HG03378 (cell line): ENCODE data around the gene BTBD16.

ENCODE experiments used
- ATAC-seq: cut with Tn5 transposase; IDR thresholded peaks from one replicate; pipeline ENCODE4 v1.9.1; 2021; ENCODE audit warnings: mild to moderate bottlenecking, moderate library complexity; ENCODE audit not compliant: unreplicated experiment

BTBD16 gene

DNA sequence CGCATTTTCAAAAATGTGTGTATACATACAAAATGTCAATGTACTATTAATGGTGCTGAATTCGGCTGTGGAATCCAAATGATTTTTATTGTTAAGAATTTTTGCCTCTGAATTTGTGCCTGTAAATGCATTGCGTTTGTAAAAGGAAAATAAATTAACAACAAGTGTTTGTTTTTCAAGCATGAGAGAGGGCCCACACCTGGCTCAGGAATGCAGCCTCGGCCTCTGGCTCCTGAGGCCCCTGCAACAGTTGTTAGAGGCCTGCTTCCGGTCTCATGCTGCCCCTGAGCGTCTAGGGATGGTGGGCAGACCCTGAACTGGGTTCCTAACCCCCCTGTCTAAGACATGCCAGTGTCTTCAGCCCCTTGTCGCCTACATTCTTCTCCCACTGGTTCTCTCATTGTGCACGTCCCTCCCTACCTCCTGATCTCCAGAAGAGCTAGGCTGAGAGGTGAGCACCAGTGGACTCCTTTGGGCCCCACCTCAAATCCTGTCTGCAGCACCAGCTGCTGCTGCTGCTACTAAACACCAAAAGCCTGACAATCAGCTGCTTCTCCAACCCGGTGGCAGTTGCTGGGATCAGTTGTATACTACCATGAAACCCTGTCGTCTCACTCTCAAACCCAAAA is 1.9 kb upstream of the BTBD16 start:
- no peak for ATAC-seq

- ATAC-seq, result no peak
These were observed 3.0 kb downstream of the BTBD16 start for GRCh38 chr10:122273966-122274545.

GRCh38 chr10:122276611-122277208 is 5.6 kb downstream of the BTBD16 start:
- ATAC-seq, result no peak

GRCh38 chr10:122277526-122278136 is 6.5 kb downstream of the BTBD16 start:
- no peak for ATAC-seq

GRCh38 chr10:122279725-122280141 is 8.6 kb downstream of the BTBD16 start:
- no peak for ATAC-seq

DNA sequence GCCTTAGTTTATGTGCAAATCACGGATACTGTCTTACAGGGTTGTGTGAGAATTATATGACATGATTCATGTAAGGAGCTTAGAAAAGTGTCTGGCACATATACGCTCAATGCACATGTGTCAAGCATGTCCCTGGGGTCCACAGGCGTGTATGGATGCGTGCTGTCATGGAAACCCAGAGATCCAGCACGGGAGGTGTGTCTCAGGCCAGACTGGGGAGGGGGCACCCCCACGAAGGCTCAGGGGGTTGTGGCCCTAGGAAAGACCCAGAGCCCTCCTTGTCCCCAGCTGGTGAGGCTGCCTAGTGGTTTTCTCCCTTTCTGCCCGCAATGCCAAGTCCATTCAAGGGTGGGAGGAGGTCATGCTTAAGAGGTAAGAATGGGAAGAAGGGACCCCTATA is 9.1 kb downstream of the BTBD16 start:
- ATAC-seq, result no peak

- ATAC-seq, result no peak
These were observed 10.0 kb downstream of the BTBD16 start for GRCh38 chr10:122281018-122281626.

GRCh38 chr10:122281751-122282150 is 10.7 kb downstream of the BTBD16 start:
- ATAC-seq, result no peak

DNA sequence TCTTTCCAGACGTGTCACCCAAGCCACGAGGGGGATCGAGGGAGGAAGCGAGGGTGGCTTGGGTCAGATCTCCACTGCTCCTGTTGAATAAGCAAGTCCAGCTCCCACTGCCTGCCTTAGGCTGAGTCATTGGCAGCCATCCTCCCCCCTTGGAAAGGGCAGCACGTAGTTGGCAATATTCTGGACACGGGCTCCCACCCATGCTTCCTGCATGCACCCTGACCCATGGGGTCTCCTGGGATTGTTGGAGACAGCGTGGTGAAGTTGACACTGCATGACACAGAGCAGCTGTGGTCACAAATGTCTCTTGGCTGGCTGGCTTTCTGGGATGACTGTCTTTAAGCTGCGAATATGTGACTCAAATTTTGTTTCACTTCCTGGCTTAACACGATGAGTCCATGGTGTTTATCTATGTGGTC is 11.2 kb downstream of the BTBD16 start:
- no peak for ATAC-seq

DNA sequence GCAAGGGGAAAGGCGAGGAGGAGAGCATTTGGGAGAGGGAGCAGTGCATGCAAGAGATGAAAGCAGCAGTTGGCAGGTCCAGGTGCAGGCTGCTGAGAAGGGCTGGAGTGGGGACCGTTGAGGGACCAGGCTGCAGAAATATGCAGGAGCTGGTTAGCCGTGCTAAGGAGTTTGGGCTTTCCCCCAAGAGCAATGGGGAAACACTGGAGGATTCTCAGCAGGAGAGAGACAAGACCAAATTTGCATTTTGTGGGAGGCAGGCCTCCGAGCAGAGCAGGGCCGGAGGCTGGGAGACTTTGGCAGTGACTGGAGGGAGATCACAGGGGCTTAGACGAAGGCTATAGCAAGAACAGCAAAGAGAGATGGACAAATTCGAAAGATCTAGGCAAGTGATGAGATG is 11.8 kb downstream of the BTBD16 start:
- no peak for ATAC-seq

DNA sequence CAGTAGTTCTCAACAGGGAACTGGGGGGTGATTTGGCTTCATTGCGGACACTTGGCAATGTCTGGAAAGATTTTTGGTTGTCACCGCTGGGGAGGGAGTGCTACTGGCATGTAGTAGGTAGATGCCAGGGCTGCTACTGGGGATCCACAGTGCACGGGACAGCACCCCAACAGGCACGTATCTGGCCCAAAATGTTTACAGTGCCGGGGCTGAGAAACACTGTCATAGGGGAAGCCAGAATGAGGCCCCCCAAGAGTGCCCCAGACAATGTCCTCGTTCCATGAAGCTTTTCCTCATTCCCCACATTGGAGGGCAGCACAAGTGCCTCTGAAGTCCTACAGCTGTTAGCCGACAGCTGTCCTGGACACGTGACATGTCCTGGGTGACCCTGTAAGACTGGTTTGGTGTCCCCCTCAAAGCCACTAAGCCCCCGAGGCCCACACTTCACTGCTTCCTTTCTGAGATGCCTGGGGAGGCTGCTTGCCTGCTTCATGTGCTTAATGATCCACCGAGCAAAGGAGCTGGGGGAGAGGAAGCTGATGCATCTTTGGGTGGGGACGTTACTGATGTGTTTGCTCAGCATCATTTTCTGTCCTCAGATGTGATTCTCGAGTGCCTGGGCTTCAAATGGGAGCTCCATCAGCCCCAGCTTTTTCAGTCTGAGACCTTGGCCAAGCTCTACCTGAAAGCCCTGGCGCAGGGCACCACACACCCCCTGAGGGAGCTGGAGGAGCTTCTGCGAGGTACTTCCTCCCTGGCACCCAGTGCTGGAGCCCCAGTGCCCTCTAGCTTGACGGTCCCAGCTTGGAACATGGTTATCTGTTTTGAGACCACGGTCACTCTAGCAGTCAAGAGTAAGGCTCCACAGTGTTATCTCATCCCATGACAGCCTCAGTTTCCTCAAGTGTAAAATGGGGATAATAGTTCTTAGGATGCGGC is 14.7 kb downstream of the BTBD16 start:
- ATAC-seq, result no peak

DNA sequence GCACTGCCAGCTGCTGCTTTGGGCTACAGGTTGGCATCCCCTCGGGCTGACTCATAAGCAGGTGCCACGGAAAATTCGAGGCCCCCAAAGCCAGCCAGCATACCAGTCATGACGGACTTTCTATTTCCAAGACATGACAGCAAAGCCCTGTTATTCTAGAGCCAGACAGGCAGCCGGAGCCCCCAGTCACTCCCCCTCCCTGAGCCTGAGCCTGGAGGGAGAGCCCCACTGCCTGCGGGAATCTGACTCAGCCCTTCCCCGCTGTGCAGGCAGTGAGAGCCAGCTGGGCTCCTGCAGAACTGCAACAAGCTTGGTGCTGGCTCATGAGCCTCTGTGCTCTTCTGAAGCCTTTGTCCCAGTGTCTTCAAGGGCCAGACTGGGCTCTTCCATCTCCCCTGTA is 15.8 kb downstream of the BTBD16 start:
- no peak for ATAC-seq

DNA sequence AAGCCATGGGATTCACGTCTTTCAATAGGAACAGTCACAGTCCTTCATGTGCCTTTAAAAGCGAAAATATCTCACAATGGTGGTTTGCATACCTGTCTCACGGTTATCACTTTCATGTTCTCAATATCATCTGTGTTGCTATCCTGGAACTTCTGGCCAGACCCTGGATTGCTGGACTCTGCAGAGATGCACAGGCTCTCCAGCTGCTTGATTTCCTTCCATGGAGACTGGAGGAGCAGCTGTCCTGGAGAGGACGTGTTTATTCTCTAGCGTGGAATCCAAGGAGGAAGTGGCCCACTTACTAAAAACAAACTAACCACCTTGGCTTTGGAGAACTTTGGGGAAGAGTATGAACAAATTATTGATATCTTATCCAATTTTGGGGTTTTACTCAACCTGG is 16.5 kb downstream of the BTBD16 start:
- no peak for ATAC-seq

- no peak for ATAC-seq
These were observed 17.2 kb downstream of the BTBD16 start for GRCh38 chr10:122288262-122288661.

- ATAC-seq, result no peak
These were observed 17.8 kb downstream of the BTBD16 start for GRCh38 chr10:122288917-122289316.

DNA sequence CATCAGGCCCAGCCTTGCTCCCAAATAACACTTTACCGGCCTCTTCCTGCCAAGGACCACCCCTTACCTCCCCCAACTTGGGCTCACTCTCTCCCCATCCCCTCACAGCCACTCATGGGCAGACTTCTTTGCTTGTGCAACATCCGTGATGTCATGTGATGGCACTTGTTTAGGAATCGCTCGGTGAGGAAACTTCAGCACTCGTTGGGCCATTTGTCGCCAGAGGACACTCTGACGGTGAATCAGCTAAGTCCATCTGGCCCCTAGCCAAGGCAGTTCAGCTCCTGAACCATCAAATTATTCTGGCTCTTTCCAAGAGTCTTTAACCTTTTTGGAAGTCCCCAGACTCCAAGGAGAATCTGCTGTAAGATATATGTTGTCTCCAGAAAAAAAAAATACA is 19.2 kb downstream of the BTBD16 start:
- no peak for ATAC-seq

GRCh38 chr10:122290833-122291532 is 19.9 kb downstream of the BTBD16 start:
- ATAC-seq, result no peak

DNA sequence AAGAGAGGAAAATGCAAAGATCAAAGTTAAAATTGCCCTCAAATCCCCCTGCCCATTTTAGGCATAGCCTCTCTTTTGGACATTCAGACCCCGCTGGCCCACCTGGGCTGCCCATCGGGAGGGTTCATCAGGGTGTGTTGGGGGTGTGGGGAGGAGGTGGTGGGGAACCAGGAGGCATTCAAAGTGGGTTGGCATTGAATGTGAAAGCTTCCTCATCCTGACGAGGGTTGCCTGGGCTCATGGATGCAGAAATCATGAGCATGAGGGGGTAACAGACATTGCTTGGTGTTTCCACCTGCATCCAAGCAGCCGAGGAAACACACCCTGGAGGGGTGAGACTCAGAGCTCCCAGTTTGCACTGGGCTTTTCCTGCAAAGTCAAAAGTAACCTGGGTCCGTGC is 20.6 kb downstream of the BTBD16 start:
- no peak for ATAC-seq

DNA sequence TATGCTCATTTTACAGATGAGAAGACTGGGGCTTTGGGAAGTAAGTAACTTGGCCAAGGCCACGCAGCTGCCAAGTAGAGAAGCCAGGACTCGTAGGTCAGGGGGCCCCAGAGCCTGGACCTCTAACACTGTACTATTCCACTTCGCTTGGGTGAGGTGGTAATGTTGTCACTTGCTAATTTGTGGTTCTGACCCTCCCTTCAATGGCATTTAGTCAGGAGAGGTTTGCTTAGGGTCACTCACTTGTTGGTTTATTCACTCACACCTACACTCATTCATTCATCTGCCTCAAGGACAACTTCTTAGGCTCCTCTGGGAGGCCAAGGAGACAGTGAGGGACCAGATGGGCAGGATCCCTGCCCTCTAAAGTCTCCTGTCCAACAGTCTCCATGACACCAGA is 21.3 kb downstream of the BTBD16 start:
- ATAC-seq, result no peak
